ENCODE measurements around the gene PIGS.
"Not testable (repeated sequence)": the region's sequence is repeated elsewhere in the genome, so short reads cannot be mapped to it uniquely, and the experiment has no call there.

PIGS gene

DNA sequence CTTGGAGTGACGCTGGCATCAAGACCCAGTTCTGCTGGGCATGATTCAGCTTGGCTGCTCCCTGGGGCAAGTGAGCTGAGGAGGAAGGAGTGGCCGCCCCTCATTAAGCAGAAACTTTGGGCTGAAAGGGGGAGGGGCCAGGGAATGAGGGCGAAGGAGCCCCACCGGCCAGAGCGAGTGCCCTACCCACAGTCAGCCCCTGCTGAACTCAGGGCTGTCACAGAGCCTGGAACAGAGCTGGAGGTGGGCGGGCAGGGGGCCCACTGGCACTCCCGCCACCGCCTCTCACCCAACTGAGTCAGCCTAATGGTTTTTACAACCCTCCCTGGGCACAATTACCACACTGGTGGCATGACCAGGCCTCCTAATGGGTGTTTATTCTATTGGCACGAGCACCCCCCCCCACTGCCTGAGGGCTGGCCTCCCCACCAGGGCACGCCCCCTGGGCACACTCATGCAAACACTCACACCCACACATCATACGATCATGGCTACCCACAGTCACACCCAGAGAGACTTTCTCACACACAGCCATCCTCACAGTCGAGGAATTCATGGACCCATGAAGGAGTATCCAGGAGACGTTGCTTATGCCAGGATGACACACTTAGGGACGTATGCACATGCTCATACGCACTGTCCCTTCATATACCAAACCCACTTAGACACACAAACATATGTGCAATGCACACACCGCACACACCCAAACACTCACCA is 38.1 kb downstream of the PIGS start:
- no peak for DNase-seq (ENCODE audit: insufficient read length, low spot score)
- peak; percentile 64 for FAIRE-seq

DNA sequence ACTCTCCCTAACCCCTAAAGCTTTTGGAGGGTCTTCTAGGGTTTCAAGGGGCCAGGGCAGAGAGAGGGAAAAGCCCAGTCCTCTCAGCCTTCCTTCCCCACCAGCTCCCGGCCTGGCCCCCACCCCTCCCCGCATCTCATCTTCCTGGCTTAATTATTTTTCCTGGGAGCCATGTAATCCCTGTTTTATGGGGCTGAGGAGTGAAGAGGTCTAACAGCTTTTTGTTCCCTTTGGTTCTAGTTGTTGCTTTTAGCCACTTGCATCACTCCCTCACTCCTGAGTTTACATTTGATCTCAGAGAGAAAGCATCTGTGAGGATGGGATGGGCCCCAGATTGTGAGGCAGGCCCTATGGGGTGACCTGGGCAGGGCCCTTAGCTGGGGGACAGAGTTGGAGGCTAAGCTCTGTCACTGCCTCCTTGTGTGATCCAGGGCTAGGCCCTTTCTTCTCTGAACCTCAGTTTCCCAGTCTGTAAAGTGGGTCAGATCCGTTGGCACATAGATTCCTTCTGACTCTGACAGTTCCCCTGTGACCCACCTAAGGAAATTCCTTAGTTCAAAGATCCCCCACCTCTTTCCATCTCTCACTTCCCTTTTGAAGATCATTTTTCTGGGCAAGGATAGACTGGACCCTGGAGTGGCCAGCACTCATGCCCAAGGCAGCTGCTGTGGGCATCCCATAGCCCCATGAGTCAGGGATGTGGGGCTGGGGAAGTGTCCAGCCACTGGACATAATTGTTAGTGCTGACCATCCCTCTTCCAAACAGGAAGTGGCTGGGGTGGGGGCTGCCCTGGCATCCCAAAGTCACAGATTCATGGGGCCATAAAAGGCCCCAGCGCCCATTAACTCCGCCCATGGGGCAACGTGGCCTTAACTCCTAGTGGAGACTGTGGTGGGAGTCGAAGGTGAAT is 39.0 kb downstream of the PIGS start:
- FAIRE-seq (no peak), DNase-seq (ENCODE audit: insufficient read length, low spot score) (no peak)

DNA sequence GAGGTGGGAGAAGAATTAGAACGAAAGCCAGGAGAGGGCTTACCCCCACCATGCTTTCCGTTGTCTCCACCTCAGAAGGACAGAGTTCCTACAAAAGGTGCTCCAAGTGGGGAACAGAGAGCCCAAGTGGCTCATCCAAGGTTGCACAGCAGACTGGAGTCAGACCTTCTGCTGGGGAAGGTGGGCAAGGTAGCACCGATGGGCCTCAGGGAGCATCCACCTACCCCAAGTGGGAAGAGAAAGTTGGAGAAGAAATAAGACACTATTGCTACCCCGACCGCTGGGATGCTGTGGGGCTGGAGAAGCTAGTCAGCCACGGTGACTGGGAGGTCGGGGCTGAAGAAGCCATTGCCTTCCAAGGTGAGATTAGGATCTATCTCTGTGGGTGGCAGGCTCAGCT is 40.4 kb downstream of the PIGS start:
- FAIRE-seq, result no peak

DNA sequence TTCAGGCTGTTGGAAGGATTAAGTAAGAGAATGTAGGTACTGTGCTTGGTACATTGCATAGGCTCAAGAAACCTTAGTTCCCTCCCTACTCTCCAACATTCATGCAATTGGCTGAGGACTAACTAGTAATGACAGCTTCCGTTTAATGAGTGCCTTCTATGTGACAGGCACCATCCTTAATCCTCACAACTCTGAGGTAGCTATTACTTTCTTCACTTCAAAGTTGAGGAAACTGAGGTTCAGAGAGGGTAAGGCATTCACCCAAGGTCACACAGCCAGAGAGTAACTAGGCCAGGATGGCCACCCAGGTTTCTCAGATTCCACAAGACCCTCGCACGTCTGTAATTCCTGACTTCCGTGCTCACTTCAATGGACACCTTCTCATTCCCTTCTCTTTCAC is 41.1 kb downstream of the PIGS start:
- FAIRE-seq (no peak), DNase-seq (ENCODE audit: insufficient read length, low spot score) (no peak)

More for the DNA sequence above, 40.4 kb downstream of the PIGS start:
- no peak for DNase-seq (ENCODE audit: insufficient read length, low spot score)

DNA sequence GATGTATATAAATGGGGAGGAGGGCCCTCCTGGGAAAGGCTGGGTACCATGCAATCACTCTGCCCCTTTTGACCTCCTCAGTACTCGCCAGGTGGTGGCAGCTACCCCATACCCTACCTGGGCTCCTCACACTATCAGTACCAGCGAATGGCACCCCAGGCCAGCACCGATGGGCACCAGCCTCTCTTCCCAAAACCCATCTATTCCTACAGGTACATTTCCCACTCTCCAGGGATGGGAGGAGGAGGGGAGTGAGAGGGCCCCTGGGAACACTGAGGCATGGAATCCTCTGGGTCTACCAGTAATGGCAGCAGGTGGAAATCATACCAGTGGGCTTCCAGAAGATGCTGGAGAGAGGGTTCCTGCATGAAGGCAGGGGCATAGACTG is 42.3 kb downstream of the PIGS start:
- DNase-seq (ENCODE audit: insufficient read length, low spot score) (no peak), FAIRE-seq (no peak)

DNA sequence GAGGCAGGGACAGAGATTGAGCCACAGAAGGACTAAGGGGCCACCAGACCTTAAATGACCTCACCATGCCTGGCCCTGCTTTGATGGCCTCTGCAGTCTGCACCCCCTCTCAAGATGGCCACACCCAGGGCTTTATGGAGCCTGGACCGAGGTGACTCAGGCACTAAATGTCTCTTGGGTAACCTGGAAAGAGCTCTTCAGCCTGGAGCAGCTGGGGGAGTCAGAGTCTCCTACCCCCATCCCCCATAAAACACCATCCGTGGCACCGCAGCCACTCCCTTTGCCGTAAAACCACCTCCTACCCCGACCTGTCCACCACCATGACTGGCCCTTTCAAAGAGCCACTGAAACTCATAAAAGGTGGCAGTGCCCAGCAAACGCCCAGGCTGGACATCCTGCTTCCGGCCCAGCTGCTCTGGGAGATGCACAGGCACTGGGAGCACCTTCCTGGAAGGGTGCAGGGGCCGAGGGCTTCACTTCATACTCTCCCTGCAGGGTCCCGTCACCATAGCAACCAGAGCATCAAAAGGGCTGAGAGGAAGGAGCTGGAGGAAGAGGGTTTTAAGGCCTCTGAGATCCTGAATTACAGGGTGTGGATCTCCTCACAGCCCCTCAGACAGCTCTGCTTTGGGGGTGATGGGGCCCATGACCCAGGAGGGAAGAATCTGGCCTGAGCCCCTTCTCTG is 42.9 kb downstream of the PIGS start:
- FAIRE-seq (no peak), DNase-seq (ENCODE audit: insufficient read length, low spot score) (no peak)

DNA sequence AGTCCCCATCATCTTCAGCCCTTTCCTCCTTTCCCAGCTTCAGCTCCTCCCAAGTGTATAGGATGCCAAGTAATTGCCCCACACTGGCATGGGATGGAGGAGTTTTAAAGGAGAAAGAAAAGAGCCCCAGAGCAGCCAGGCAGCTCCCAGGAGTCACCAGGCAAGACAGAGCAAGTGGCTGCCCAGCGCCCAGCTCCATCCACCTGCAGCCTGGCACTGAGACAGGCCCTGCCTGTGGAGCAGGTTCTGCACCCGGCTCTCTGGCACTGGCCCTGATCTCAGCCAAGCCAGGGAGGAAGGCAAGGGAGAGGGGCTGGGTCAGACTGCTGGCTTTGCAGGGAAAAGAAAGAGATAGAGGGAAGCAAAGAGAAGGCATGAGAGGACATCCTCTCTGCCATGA is 43.5 kb downstream of the PIGS start:
- DNase-seq (ENCODE audit: insufficient read length, low spot score) (no peak), FAIRE-seq (no peak)

DNA sequence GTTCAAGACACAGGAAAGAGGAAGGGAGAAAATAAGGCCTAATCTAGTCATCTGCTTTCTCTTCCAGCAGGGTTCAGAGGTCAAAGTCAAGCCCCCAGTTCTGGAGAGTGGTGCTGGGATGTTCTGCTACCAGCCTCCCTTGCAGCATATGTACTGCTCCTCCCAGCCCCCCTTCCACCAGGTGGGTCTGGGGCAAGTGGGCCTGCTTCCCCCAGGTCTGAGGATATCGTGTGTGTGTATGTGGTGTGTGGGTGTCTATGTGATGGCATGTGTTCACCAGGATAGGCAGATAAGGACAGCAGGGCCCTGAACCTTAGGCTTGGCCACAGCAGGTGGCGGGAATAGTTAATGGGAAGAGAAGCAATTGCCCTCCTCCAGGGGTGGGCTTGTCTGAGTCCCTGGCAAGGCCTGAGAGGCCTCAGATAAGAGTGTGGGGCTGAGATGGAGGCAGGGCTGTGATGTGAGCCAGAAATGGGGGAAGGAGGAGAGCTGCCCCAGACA is 44.1 kb downstream of the PIGS start:
- FAIRE-seq (peak; percentile 33), DNase-seq (ENCODE audit: insufficient read length, low spot score) (no peak)

DNA sequence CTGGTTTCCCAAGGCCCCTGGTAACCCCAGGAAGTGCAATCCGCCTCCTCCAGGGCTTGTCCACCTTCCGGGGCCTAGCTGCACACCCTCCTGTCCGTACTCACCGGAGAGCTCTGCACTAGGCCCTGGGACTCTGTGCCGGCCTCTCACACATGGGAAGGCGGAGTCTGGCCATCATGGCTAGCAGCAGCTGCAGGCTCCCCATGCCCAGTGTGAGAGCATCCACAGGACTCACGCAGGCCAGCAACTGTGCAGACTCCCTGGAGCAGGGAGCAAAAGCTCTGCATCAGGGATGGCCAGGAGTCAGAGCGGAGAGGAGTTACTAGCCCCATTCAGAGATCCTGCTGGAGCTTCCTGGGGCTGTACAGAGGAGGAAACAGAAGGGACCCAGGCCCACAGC is 44.9 kb downstream of the PIGS start:
- no peak for DNase-seq (ENCODE audit: insufficient read length, low spot score)
- no peak for FAIRE-seq

DNA sequence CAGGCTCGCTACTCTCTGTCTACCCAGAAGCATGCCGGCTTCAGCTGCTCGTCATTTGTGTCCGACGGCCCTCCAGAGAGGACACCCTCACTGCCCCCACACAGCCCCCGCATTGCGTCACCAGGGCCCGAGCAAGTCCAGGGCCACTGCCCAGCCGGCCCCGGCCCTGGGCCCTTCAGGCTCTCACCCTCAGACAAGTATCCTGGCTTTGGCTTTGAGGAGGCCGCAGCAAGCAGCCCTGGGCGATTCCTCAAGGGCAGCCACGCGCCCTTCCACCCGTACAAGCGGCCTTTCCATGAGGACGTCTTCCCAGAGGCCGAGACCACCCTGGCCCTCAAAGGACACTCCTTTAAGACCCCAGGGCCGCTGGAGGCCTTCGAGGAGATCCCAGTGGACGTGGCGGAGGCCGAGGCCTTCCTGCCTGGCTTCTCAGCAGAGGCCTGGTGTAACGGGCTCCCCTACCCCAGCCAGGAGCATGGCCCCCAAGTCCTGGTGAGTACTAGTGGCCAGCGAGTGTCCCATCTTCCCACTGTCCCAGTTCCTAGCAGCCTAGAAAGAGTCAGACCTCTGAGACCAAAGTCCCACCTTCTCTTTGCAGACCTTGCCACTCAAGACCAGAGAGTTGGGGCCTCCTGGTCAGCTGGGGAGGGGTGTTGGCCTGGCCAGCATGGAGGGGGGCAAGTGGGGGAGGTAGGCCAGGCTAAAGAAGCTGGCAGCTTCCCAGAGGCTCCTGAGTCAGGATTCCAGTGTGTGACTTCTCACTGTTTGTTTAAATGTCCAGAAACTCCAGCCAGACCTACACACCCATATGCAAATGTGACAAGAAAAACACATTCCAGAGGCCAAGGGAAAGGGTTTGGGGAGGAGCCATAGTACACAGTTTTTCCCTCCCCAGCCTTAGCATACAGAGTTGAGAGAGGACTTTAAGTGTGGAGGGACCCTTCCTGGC is 46.6 kb downstream of the PIGS start:
- DNase-seq (ENCODE audit: insufficient read length, low spot score), result peak; percentile 71
- no peak for FAIRE-seq

DNA sequence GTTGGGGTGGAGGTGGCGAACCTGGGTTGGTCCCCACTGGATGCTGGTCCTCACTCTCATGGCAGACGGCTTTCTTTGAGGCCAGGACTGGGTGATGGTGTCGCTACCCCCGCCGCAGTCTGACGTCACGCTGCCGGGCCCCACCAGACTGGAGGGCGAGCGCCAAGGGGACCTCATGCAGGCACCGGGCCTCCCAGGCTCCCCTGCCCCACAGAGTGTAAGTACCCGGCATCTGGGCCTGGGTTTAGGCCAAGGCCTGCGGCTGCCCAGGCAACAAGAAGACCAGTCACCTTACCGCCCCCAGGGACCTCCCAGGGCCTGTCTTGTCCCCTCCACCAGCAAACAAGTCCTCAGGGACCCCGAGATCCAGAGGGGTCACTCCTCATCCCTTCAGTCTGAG is 47.4 kb downstream of the PIGS start:
- DNase-seq (ENCODE audit: insufficient read length, low spot score) (no peak), FAIRE-seq (no peak)

DNA sequence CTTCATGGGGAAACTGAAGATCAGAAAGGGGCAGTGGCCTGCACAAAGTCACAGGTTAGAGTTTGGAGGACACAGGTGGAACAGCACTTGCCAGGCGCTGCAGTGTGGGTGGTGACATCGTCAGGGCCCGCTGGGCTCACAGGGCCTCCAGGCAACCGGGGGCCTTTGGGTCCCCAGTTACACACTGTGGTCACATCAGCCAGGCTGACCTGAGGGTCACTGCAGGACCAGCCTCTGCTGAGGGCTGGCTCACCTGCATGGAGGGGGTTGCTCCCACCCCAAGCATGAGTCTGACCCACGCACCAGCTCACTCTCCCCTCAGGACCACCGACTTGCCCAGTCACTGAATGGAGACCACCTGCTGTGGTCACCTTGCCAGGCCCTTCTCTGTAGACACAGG is 48.1 kb downstream of the PIGS start:
- no peak for FAIRE-seq
- no peak for DNase-seq (ENCODE audit: insufficient read length, low spot score)

DNA sequence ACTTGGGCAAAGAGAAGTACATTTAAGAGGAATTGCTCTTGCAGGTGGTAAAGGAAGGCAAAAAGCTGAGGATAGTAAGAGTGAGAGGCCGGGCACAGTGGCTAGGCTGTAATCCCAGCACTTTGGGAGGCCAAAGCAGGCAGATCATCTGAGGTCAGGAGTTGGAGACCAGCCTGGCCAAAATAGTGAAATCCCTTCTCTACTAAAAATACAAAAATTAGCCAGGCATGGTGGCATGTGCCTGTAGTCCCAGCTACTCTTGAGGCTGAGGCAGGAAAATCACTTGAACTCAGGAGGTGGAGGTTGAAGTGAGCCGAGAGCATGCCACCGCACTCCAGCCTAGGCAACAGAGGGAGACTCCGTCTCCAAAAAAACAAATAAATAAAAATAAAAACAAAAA is 49.0 kb downstream of the PIGS start:
- DNase-seq (ENCODE audit: insufficient read length, low spot score); FAIRE-seq: not testable (repeated sequence)

DNA sequence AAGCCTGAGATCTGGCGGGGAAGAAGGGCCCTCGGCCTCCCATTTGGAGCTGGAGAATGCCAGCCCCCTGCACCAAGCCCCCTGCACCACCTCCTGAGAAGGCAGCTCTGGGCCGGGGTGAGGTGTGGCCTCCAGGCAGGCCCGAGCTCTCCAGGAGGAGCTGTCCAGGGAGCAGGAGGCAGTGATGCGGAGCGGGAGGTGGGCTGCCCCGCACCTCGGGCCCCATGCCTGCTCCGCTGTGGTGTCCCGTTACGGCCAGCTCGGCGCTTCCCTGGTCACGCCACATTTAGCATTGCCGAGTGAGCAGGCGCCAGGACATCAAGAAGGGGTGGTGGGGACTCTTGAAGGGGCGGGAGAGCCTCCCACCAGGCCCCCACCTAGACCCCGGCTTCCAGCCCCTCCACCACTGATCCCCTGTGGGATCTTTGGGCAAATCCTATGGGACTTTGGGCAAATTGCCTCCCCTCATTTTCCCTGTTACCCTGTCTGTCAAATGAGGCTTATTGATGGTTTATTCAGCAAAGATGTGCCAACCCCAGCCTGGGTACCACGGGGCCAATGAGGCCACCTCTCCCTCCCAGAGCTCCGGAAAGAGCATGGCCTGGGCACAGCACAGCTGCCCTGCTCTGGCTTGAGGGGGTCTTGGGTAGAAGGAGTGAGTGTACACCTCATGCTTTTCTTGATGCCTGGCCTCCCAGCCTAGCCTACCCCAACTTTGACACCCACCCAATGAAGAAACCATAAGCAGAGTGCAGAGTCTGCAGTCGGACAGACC is 49.8 kb downstream of the PIGS start:
- DNase-seq (ENCODE audit: insufficient read length, low spot score), result no peak
- FAIRE-seq, result no peak

DNA sequence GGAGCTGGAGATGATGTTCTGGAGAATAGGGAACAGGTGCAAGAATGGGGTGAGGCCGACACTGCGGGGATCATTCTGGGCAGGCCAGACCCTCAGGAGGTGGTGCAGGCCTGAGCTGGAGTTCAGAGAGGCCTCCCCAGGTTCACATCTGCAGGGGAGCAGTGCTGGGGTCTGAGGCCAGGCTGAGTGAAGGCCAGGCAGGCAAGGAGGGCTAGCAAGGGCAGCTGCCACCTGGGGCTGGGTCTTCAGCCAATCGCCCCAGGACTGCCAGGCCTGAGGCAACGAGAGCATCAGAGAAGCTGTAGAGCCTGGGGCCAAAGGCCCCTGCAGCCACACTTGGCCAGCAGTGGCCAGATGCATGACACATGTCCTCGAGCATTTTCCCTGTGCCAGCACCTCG is 50.6 kb downstream of the PIGS start:
- FAIRE-seq (peak; percentile 52), DNase-seq (ENCODE audit: insufficient read length, low spot score) (no peak)

DNA sequence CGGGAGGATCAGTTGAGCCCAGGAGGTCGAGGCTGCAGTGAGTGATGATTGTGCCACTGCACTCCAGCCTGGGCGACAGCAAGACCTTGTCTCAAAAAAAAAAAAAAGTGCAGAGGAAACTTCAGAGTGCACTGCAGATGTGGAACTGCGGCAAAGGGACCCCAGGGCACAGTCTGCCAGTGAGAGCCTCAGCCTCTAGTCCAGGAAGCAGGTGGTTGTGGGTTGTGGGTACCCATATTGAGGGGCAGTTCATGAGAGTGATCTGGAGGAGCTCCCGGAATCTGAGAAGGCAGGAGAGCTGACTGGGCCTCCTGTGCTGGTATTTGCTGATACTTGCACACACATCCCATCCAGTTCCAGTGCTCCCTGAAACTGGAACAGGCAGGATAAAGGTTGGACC is 52.1 kb downstream of the PIGS start:
- DNase-seq (ENCODE audit: insufficient read length, low spot score), result no peak
- FAIRE-seq, result no peak

DNA sequence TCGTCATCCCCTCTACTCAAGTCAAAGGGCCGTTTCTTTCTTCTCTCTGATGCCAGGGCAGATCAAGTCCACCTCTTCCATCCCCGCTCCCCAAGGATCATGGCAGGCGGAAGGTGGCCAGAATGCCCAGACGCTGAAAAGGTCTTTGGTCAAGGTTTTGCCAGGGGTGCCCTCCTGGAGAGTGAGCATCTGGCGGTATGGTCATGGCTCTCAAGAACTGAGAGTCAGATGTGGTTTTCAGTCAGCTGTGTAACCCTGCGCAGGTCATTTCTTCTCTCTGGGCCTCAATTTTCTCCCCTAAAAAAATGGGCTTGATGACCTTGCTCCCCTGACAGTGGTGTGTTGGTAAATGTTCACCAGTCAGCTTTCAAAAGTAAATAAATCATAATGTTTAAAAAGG is 52.7 kb downstream of the PIGS start:
- DNase-seq (ENCODE audit: insufficient read length, low spot score), result no peak
- no peak for FAIRE-seq

DNA sequence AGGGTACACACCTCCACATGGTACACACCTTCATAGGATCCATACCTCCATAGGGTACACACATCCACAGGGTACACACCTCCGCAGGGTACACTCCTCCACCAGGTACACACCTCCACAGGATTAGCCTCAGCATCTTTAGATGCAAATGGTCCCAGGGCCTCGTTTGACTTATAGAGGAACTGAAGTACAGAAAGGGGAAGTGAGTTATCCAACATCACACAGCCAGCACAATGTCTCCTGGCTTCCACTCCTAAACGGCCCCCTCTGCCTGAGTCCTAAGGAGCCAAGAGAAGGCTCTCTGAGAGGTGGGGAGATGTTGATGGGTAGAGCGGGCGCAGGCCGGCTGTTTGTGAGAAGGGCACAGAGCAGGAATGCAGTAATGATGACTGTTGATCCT is 53.2 kb downstream of the PIGS start:
- FAIRE-seq (peak; percentile 4), DNase-seq (ENCODE audit: insufficient read length, low spot score) (no peak)

DNA sequence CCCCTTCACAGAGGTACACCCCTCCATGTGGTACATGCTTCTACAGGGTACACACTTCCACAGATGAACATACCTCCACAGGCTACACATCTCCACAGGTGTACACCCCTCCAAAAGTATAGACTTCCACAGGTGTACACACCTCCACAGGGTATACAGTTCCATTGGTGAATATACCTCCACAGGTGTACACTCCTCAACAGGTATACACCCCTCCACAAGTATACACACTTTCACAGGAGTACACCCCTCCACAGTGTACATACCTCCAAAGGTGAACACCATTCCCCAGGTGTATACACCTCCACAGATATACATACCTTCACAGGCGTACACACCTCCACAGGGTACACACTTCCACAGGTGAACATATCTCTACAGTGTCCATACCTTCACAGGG is 55.8 kb downstream of the PIGS start:
- no peak for FAIRE-seq
- DNase-seq (ENCODE audit: insufficient read length, low spot score), result no peak

All from HTR-8/SVneo (cell line).